Measurements from ENCODE around the gene RPL36AL.

The RPL36AL gene

GRCh38 chr14:49623387-49623786 lies 3.0 kb upstream of the RPL36AL start:
- no peak for TF ChIP-seq CTCF (IDR thresholded peaks at IDR 0.05)

- TF ChIP-seq CTCF (IDR thresholded peaks at IDR 0.05), result no peak
These were observed 1.7 kb upstream of the RPL36AL start for GRCh38 chr14:49622022-49622607.

GRCh38 chr14:49621114-49621881 lies 872 bp upstream of the RPL36AL start:
- no peak for TF ChIP-seq CTCF (IDR thresholded peaks at IDR 0.05)

GRCh38 chr14:49619730-49620129 lies 696 bp downstream of the RPL36AL start:
- no peak for TF ChIP-seq CTCF (IDR thresholded peaks at IDR 0.05)

- no peak for TF ChIP-seq CTCF (IDR thresholded peaks at IDR 0.05)
These were observed 2.4 kb downstream of the RPL36AL start for GRCh38 chr14:49617852-49618519.

- TF ChIP-seq CTCF (IDR thresholded peaks at IDR 0.05), result no peak
These were observed 4.7 kb downstream of the RPL36AL start for GRCh38 chr14:49615776-49616175.

- TF ChIP-seq CTCF (IDR thresholded peaks at IDR 0.05), result no peak
These were observed 6.2 kb downstream of the RPL36AL start for GRCh38 chr14:49614196-49614595.

Data from LNCAP (cell line).